B cell (primary cell): Measurements from ENCODE around the gene SNTA1. TPM values are rescaled to one million over a fixed set of nuclear protein-coding genes. Genes with fewer than 3 reads are reported as not detected.
A peak's percentile ranks its signal among the peaks of the same experiment; 100 is the strongest.

Experiments
- ATAC-seq: fragments of 200-7000 bp; cut with Tn5 transposase; one replicate; pipeline ENCODE4 v1.10.0; 2021; ENCODE audit warnings: low read depth, mild to moderate bottlenecking, moderate number of reproducible peaks, moderate library complexity
- CTCF ChIA-PET: fragments of 350-600 bp; sonication (Branson Sonifier 250); formaldehyde crosslinking; loops from one replicate; lab custom pipeline; 2021; ENCODE audit warnings: antibody characterized with exemption, inconsistent platforms; lab: Charles Lee
- POLR2A ChIA-PET: fragments of 350-600 bp; sonication (Branson Sonifier 250); formaldehyde crosslinking; loops from one replicate; lab custom pipeline; 2021; ENCODE audit warnings: antibody characterized with exemption; lab: Charles Lee
- DNase-seq: peaks from one replicate; pipeline ENCODE4 v3.0.0; 2013
- H2AFZ ChIP-seq: 2 replicates; pipeline ENCODE4 v1.6.1; 2012; ENCODE audit warnings: mild to moderate bottlenecking, low read depth, low read length; ENCODE audit not compliant: insufficient read depth, poor library complexity, severe bottlenecking
- H3K27ac ChIP-seq, 2 donors: 1 replicate in 1 of 2; 2 replicates in 1 of 2; pipeline ENCODE4 v1.5.1; 2012 to 2013; ENCODE audit warnings: low read length in 2 of 2, mild to moderate bottlenecking in 2 of 2, moderate library complexity in 1 of 2
- H3K27me3 ChIP-seq, 4 experiments: fragments of 200-600 bp in 1 of 4; sonication (generic) in 1 of 4; replicated peaks in 1 of 4; 1 replicate in 2 of 4; 2 replicates in 2 of 4; pipeline versions ENCODE4 v1.6.1 to v1.7.0; 2013 to 2016; ENCODE audit warnings: low read length in 3 of 4, mild to moderate bottlenecking in 2 of 4, mixed read lengths in 1 of 4, moderate library complexity in 1 of 4; ENCODE audit not compliant: insufficient read depth in 4 of 4, control insufficient read depth in 3 of 4; ENCODE audit errors: control extremely low read depth in 1 of 4
- H3K36me3 ChIP-seq, 2 experiments: replicated peaks in 1 of 2; 1 replicate in 1 of 2; 2 replicates in 1 of 2; pipeline versions ENCODE4 v1.6.1 to v1.7.1; 2013; ENCODE audit warnings: low read length in 1 of 2; ENCODE audit not compliant: insufficient read depth in 2 of 2, control insufficient read depth in 1 of 2; ENCODE audit errors: control extremely low read depth in 1 of 2, extremely low read depth in 1 of 2
- H3K4me1 ChIP-seq, 2 donors: fragments of 200-600 bp in 1 of 2; sonication (generic) in 1 of 2; 1 replicate in 1 of 2; 2 replicates in 1 of 2; pipeline versions ENCODE4 v1.5.1 to v1.6.1; 2013 to 2017; ENCODE audit warnings: low read length in 2 of 2; ENCODE audit not compliant: control insufficient read depth in 2 of 2, insufficient read depth in 2 of 2
- H3K4me2 ChIP-seq: replicated peaks from 2 replicates; pipeline ENCODE3; 2012; ENCODE audit warnings: mild to moderate bottlenecking, low read depth, low read length; ENCODE audit not compliant: poor library complexity, severe bottlenecking
- H3K4me3 ChIP-seq, 5 experiments: fragments of 200-600 bp in 1 of 5; sonication (generic) in 1 of 5; 1 replicate in 3 of 5; 2 replicates in 2 of 5; pipeline versions ENCODE4 v1.5.1 to v1.7.0; 2011 to 2016; ENCODE audit warnings: low read length in 4 of 5, mild to moderate bottlenecking in 4 of 5, low read depth in 2 of 5, control low read depth in 1 of 5, moderate library complexity in 1 of 5; ENCODE audit not compliant: insufficient read depth in 1 of 5; ENCODE audit errors: control extremely low read depth in 1 of 5, extremely low read depth in 1 of 5
- H3K79me2 ChIP-seq: fragments of 200-600 bp; sonication (generic); one replicate; pipeline ENCODE4 v1.6.0; 2016; ENCODE audit warnings: low read length; ENCODE audit not compliant: control insufficient read depth, insufficient read depth
- H3K9ac ChIP-seq: fragments of 200-600 bp; sonication (generic); 2 replicates; pipeline ENCODE4 v1.6.1; 2017; ENCODE audit warnings: mild to moderate bottlenecking, low read length, moderate library complexity
- H3K9me3 ChIP-seq, 3 donors: one replicate each; pipeline versions ENCODE4 v1.6.1 to v1.7.1; 2013; ENCODE audit warnings: low read length in 2 of 3; ENCODE audit not compliant: control insufficient read depth in 2 of 3, insufficient read depth in 1 of 3; ENCODE audit errors: control extremely low read depth in 1 of 3
- H4K20me1 ChIP-seq: 2 replicates; pipeline ENCODE4 v1.6.0; 2012; ENCODE audit warnings: mild to moderate bottlenecking, low read length; ENCODE audit not compliant: insufficient read depth, control insufficient read depth, poor library complexity, severe bottlenecking
- H3K27ac Mint-ChIP-seq: one replicate; pipeline ENCODE4 v1.8.0; 2021; ENCODE audit warnings: mixed read lengths
- H3K27me3 Mint-ChIP-seq: one replicate; pipeline ENCODE4 v1.8.0; 2021; ENCODE audit warnings: mixed read lengths
- H3K4me1 Mint-ChIP-seq: one replicate; pipeline ENCODE4 v1.8.0; 2021; ENCODE audit warnings: mixed read lengths
- H3K4me3 Mint-ChIP-seq: one replicate; pipeline ENCODE4 v1.8.0; 2021; ENCODE audit warnings: mixed read lengths
- H3K9me3 Mint-ChIP-seq: one replicate; pipeline ENCODE4 v1.8.0; 2022; ENCODE audit warnings: mixed read lengths; ENCODE audit not compliant: insufficient read depth
- EZH2 ChIP-seq: IDR thresholded peaks from 2 replicates; pipeline ENCODE4 v1.6.1; 2012; ENCODE audit warnings: borderline replicate concordance, low read depth, mild to moderate bottlenecking, moderate library complexity, low read length; ENCODE audit not compliant: insufficient read depth, poor library complexity, severe bottlenecking
- WGBS: methylation state at CpG from one replicate; pipeline ENCODE4 v1.1.5; 2013; ENCODE audit warnings: missing lambda C conversion rate; ENCODE audit not compliant: insufficient coverage; 5-methylcytosine and 5-hydroxymethylcytosine counted together
- intact Hi-C: fragments of 100-400 bp; cut with micrococcal nuclease; formaldehyde crosslinking; loops from one replicate; pipeline ENCODE4 v1.10.0; 2022
- polyA plus RNA-seq: library from polyadenylated mRNA; depleted of rRNA; stranded (reverse); fragments of >200 nt; gene quantifications from 2 replicates; pipeline ENCODE4 v1.2.3, GENCODE V29; 2012
- total RNA-seq, 2 donors: library from RNA; stranded (reverse); fragments of 120-200 nt in 1 of 2; gene quantifications; 1 replicate in 1 of 2; 2 replicates in 1 of 2; pipeline versions ENCODE4 v1.2.3 to v1.2.4, GENCODE V29; 2013 to 2022
- TF ChIP-seq, protein P1 (sequence below): fragments of 200-600 bp; IDR thresholded peaks from one replicate; pipeline ENCODE4 v1.8.0; 2022; ENCODE audit warnings: antibody characterized with exemption, mild to moderate bottlenecking

Gene SNTA1
- total and polyA plus RNA-seq, 2 donors (not counting 1 experiment from before 2014, with no cell fraction given), result 7.0 to 9.9 TPM

DNA sequence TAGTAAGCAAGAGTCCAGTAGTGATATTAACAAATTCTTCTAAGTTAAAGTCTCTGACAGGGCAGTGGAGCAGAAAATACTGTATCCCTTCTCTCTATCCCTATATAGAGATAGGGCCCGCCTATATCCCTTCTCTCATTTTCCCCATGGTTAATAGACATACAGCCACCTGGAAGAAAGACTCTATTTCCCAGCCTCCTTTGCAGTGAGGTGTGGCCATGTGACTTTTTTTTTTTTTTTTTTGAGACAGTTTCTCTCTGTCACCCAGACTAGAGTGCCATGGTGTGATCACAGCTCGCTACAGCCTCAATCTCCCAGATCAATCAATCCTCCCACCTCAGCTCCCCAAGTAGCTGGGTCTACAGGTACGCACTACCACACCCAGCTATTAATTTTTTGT is 25.5 kb downstream of the SNTA1 start:
- CTCF ChIA-PET, result interaction anchor here (1.4 kb wide), 1 partner anchor 27 kb away, joined by 3 read pairs; no protein-coding TSS in a partner anchor
- intact Hi-C loops, result no loop called here
- H3K9me3 ChIP-seq, result no peaks in the 10 kb centered on the region

DNA sequence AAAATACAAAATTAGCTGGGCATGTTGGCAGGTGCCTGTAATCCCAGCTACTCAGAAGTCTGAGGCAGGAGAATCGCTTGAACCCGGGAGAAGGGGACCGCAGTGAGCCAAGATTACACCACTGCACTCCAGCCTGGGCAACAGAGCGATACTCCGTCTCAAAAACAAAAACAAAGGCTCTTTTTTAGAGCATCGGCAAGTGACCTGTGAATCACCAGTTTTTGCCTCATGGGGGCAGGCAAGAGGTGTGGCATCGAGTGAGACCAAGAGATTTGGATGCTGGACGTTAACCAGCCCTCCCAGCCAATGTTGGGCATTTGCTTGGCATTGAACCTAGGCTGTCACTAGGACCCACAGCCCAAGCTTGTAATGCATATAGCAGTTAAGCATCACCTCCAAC is 27.6 kb downstream of the SNTA1 start:
- Mint-ChIP-seq H3K27ac (no peak overlapping the region), H3K27me3 (no peaks in the 10 kb centered on the region), H3K4me1 (peaks cover 3% of the 10 kb centered on the region), H3K4me3 (no peak overlapping the region), H3K9me3 (no peaks in the 10 kb centered on the region)
- Histone ChIP-seq H3K4me3 (no peak overlapping the region), H3K36me3 (no peaks in the 10 kb centered on the region), H3K4me1 (no peaks in the 10 kb centered on the region), H3K9me3 (no peaks in the 10 kb centered on the region), H3K9ac (no peak overlapping the region), H3K27ac (no peak overlapping the region), H2AFZ (no peak overlapping the region), H3K79me2 (no peaks in the 10 kb centered on the region), H3K27me3 (no peaks in the 10 kb centered on the region), H4K20me1 (no peaks in the 10 kb centered on the region), H3K4me2 (no peak overlapping the region)
- WGBS, result 79% methylated on average over 8 of the region's 8 CpGs
- POLR2A ChIA-PET, result no interaction called here
- CTCF ChIA-PET, result interaction anchor here (0.7 to 1.7 kb wide), 2 partner anchors 25 to 60 kb away, joined by 4 to 6 read pairs; no protein-coding TSS in a partner anchor
- peak; percentile 32 for DNase-seq
- intact Hi-C loops, result no loop called here
- ATAC-seq, result peak; percentile 43
- TF ChIP-seq, protein P1, sequence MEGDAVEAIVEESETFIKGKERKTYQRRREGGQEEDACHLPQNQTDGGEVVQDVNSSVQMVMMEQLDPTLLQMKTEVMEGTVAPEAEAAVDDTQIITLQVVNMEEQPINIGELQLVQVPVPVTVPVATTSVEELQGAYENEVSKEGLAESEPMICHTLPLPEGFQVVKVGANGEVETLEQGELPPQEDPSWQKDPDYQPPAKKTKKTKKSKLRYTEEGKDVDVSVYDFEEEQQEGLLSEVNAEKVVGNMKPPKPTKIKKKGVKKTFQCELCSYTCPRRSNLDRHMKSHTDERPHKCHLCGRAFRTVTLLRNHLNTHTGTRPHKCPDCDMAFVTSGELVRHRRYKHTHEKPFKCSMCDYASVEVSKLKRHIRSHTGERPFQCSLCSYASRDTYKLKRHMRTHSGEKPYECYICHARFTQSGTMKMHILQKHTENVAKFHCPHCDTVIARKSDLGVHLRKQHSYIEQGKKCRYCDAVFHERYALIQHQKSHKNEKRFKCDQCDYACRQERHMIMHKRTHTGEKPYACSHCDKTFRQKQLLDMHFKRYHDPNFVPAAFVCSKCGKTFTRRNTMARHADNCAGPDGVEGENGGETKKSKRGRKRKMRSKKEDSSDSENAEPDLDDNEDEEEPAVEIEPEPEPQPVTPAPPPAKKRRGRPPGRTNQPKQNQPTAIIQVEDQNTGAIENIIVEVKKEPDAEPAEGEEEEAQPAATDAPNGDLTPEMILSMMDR, result peak; percentile 47
- TF ChIP-seq EZH2, result no peak

More for the DNA sequence above, 25.5 kb downstream of the SNTA1 start:
- H2AFZ ChIP-seq, result no peak overlapping the region
- no peaks in the 10 kb centered on the region for H3K27me3 ChIP-seq
- no peak overlapping the region for H3K4me3 Mint-ChIP-seq
- no peak overlapping the region for H3K9ac ChIP-seq
- no peak overlapping the region for H3K4me3 ChIP-seq
- H3K4me1 Mint-ChIP-seq, result no peaks in the 10 kb centered on the region
- no peak overlapping the region for H3K4me2 ChIP-seq
- no peak for TF ChIP-seq EZH2
- TF ChIP-seq, protein P1, result no peak
- ATAC-seq (no peak), DNase-seq (no peak)
- WGBS, result no CpG with 5 or more reads among the region's 3 CpGs
- H3K27ac Mint-ChIP-seq, result no peak overlapping the region
- POLR2A ChIA-PET, result no interaction called here
- H3K27me3 Mint-ChIP-seq, result no peaks in the 10 kb centered on the region
- H4K20me1 ChIP-seq, result no peaks in the 10 kb centered on the region
- no peaks in the 10 kb centered on the region for H3K36me3 ChIP-seq
- H3K9me3 Mint-ChIP-seq, result no peaks in the 10 kb centered on the region
- H3K4me1 ChIP-seq, result no peaks in the 10 kb centered on the region
- no peak overlapping the region for H3K27ac ChIP-seq
- no peaks in the 10 kb centered on the region for H3K79me2 ChIP-seq
